ENCODE data around the gene PLEKHG4B. TPM values are rescaled to one million over a fixed set of nuclear protein-coding genes. Genes with fewer than 3 reads are reported as not detected.

Gene PLEKHG4B
- total and polyA plus RNA-seq, 2 of the 8 experiments (the other 6 are each of a cell fraction or from before 2014, with no cell fraction given), result 31.1 to 43.6 TPM

DNA sequence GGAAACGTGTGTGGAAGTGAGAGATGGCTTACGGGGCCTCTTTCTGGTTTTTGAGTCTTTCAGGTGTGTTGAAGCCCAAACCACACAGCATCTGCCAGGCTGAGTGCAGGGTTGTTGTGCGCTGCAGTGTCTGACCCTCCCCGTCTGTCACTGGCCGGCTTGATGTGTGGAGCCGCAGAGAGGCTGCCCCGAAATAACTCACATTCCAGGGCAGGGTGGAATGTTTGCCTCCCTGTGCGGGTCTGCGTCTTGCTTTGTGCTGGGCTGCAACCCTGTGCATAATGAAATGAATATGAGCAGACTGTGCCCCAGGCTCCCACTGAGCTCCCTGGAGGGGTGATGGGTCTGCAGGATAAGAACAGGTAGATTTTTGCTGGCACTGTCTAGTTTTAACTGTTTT is 9.9 kb upstream of the PLEKHG4B start (continued):
- TF ChIP-seq, protein P1, sequence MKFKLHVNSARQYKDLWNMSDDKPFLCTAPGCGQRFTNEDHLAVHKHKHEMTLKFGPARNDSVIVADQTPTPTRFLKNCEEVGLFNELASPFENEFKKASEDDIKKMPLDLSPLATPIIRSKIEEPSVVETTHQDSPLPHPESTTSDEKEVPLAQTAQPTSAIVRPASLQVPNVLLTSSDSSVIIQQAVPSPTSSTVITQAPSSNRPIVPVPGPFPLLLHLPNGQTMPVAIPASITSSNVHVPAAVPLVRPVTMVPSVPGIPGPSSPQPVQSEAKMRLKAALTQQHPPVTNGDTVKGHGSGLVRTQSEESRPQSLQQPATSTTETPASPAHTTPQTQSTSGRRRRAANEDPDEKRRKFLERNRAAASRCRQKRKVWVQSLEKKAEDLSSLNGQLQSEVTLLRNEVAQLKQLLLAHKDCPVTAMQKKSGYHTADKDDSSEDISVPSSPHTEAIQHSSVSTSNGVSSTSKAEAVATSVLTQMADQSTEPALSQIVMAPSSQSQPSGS (IDR thresholded peaks at IDR 0.05; ENCODE audit: low read length), result no peak
